Left kidney (tissue), 2 donors: Measurements from ENCODE around the gene CLGN. TPM values are rescaled to one million over a fixed set of nuclear protein-coding genes. Genes with fewer than 3 reads are reported as not detected.

ENCODE experiments used
- DNase-seq: peaks from one replicate; pipeline ENCODE4 v3.0.0-alpha.2; 2013
- polyA plus RNA-seq: library from polyadenylated mRNA; unstranded; fragments of 120-200 nt; gene quantifications from one replicate; pipeline ENCODE4 v1.2.1, GENCODE V29; 2013; ENCODE audit not compliant: insufficient read length

Gene CLGN
- polyA plus RNA-seq, 1 donor = 4.3 TPM

- no peak for DNase-seq
These were observed 39.4 kb downstream of the CLGN start for GRCh38 chr4:140388015-140388414.

GRCh38 chr4:140382732-140383131, 44.7 kb downstream of the CLGN start:
- DNase-seq = no peak

GRCh38 chr4:140374130-140374477, 53.3 kb downstream of the CLGN start:
- no peak for DNase-seq

GRCh38 chr4:140373328-140374129, 53.9 kb downstream of the CLGN start, which contains the start of gene SCOC:
TSS of gene SCOC (plus strand) at chr4:140373646. CDS start at chr4:140379171, 5,525 bp downstream.
- DNase-seq = peak; percentile 100

GRCh38 chr4:140372751-140373327, 54.6 kb downstream of the CLGN start:
- peak; percentile 27 for DNase-seq

- DNase-seq = no peak
These were observed 58.8 kb downstream of the CLGN start for GRCh38 chr4:140368686-140369085.

- DNase-seq = no peak
These were observed 59.7 kb downstream of the CLGN start for GRCh38 chr4:140367738-140368137.

GRCh38 chr4:140363558-140363957, 63.9 kb downstream of the CLGN start:
- no peak for DNase-seq

DNA sequence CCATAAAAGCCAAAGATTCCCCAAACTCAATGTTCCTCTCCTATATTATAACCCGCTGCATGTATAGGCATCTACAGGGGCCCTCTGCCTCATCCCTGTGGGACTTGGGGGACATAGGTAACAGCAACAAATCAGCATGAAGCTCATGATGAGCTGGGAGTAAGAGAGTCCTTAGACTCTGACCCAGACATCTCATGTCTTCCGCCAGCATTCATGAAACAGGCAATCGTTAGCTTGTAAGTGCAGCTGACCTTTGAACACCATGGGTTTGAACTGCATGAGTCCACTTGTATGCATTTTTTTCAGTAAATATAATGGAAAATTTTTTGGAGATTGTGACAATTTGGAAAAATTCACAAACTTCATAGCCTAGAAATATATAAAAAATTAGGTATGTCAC, 64.4 kb downstream of the CLGN start:
- no peak for DNase-seq

DNA sequence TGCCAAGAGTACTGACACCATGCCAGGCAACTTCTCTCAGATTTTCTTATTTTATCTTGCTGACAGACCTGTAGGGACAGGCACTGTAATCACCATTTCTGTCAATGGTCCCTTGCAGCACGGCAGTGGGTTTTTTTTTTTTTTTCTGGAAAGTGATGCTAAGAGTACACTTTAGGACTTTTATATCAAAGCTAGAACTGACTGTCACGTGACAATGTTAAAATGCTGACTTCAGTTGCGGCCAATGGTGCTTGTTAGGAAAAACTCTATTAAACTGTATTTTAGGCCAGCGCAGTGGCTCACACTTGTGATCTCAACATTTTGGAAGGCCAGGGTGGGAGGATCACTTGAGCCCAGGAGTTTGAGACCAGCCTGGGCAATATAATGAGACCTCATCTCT, 66.3 kb downstream of the CLGN start:
- DNase-seq = no peak

DNA sequence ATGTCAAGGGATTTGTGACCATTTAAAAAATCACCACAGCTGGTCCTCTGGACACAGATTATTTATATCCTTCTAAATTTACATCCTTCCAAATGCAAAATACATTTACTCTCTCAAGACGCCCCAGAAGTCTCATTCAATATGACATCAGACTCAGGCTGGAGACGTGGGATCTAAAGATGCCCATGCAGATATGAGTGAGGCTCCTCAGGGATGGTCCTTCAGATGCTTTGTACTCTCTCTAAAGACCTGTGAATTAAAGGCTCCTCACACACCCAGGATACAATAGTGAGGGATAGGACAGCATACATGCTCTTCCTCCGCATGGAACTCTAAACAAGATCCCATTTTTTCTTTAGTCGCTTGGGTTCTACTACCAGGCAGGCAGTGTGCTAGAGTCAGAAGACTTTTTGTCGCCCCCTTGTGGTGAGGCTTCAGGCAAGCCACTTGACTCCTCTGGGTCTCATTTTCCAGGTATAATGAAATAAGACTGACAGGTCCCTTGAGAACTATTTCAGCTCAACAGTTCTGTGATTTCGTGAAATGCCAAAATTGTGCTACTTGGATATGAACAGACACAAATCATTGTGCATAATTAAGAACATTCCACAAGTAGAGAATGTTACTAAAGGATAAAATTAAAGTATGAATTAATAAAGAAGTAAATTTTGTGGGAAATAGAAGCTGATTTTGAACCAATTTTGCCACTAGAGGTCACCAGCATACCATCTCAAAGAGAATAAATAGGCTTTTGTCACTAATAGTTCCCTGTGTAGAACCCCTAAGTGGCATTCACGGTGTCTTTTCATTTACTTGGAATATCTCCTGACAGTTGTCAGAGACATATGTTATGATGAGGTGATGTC, 67.7 kb downstream of the CLGN start:
- peak; percentile 90 for DNase-seq

DNA sequence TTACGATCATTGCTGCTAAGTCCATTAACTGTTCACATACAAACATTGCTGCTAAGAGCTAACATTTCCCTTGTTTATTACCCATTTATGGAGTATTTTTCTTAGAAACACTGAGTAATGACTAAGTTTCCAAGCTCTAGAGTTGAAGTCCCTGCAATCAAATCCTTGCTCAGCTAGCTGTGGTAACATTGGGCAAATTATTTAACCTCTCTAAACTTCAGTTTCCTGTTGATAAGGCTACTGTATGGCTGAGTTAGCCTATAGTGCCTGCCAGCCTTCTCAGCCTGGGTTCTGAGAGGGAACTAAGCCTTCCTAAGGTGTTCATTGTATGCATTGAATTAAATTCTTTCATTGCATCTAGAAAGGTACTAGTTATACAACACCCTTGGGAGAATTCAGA, 69.2 kb downstream of the CLGN start:
- no peak for DNase-seq

- no peak for DNase-seq
These were observed 69.6 kb downstream of the CLGN start for GRCh38 chr4:140357868-140358267.

GRCh38 chr4:140355288-140355687, 72.2 kb downstream of the CLGN start:
- DNase-seq = no peak

GRCh38 chr4:140353786-140354185, 73.7 kb downstream of the CLGN start:
- no peak for DNase-seq

- no peak for DNase-seq
These were observed 76.1 kb downstream of the CLGN start for GRCh38 chr4:140351093-140352075.

DNA sequence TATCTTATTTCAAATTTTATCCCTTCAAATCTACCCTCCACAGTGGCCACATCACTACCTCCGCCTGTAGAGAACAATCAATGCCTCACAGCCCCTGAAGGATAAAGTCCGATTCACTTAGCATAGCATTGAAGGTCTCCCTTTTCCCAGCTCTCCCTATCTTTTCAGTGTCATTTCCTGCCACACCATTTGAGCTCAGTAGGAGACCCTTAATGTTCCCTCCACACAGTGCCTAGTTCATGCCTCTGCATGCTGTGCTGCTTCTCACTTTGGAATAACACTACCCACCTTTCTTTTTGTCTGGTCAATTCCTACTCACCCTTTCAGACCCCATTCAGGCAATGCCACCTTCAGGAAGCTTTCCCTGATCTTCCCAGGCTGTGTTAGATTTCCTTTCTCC, 77.6 kb downstream of the CLGN start:
- no peak for DNase-seq

GRCh38 chr4:140346136-140346535, 81.3 kb downstream of the CLGN start:
- no peak for DNase-seq

- DNase-seq = no peak
These were observed 82.8 kb downstream of the CLGN start for GRCh38 chr4:140344621-140345020.

DNA sequence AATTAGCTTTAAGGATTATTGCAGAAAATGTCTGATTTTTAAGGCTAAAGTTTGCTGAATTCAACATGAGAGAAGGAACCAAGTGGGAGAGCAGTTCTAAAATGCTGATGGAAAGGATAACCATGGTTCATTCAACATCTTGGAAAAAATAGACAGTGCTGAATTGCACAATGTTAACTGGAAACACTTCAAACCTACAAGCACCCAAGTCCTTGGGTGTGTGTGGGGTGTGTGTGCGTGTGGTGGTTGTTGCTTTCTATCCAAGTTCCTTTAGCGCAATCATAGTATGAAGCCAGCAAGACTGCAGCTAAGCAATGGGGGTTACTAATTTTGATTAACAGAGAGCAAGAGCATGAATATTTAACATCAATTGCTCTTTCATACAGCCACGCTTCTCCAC, 83.3 kb downstream of the CLGN start:
- no peak for DNase-seq

GRCh38 chr4:140343303-140343702, 84.1 kb downstream of the CLGN start:
- peak; percentile 81 for DNase-seq

- DNase-seq = no peak
These were observed 84.8 kb downstream of the CLGN start for GRCh38 chr4:140342620-140343019.
